CD4-positive, alpha-beta T cell treated with Interferon gamma for 1 hour (primary cell): ENCODE measurements around the gene TRIP10.
A peak's percentile ranks its signal among the peaks of the same experiment; 100 is the strongest.

Experiments
- DNase-seq: peaks from one replicate; pipeline ENCODE4 v3.0.0-alpha.2; 2020

The TRIP10 gene

GRCh38 chr19:6712692-6713670 lies 26.5 kb upstream of the TRIP10 start:
- DNase-seq: no peak

GRCh38 chr19:6713773-6714692 lies 25.4 kb upstream of the TRIP10 start:
- no peak for DNase-seq

DNA sequence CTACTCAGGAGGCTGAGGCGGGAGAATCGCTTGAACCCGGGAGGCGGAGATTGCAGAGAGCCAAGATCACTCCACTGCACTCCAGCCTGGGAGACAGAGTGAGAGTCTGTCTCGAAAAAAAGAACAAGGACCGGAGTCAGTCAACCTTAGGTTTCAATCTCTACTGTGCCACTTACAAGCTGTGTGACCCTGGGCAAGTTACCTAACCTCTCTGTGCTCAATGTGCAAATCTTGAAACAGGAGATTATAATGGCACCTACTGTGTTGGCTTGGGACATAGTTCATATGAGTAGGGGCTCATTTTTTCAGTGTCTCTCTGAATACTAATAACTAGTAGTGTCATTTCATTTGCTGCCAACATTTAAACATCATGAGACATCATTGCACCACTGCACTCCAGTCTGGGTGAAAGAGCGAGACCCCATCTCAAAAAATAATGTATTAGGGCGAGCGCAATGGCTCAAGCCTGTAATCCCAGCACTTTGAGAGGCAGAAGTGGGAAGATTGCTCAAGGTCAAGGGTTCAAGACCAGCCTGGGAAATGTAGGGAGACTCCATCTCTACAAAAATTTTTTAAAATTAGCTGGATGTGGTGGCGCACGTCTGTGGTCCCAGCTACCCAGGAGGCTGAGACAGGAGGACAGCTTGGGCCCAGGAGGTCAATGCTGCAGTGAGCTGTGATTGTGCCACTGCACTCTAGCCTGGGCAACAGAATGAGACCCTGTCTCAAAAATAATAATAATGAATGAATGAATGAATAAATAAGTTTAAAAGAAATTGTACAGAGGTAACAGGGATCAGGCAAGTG lies 24.5 kb upstream of the TRIP10 start:
- no peak for DNase-seq

DNA sequence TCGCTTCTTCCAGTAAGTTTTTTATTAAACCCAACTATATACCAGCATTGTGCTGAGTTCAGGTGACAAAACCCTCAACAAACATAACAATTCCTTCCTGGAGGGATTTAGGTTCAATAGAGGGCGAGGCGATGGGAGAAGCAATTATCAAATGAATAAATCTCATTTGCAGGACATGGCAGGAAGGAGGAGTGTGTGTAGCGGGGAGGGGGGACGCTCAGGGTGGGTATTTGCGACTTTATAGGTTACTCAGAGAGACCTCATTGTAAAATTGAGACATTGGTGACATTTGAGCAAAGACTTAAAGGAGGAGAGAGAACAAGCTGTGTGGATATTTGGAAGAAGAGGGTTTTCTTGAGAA lies 22.9 kb upstream of the TRIP10 start:
- no peak for DNase-seq

GRCh38 chr19:6717036-6717435 lies 22.4 kb upstream of the TRIP10 start:
- DNase-seq: no peak

DNA sequence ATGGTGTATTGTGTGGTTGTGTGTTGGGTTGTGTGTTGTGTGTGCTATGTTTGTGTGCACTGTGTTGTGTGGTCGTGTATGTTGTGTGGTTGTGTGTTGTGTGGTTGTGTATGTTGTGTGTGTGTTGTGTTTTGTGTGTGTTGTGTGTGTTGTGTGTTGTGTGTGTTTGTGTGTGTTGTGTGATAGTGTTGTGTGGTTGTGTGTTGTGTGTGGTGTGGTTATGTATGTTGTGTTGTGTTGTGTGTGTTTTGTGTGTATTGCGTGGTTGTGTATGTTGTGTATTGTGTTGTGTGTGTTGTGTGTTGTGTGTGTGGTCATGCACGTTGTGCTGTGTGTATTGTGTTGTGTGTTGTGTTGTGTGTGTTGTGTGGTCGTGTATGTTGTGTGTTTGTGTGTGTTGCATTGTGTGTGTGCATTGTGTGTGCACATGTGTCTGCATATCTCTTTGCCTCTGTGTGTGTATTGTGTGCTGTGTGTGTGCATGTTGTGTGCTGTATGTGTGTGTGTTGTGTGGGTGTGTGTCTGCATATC lies 22.0 kb upstream of the TRIP10 start:
- no peak for DNase-seq

- no peak for DNase-seq
Measured at GRCh38 chr19:6718111-6718740, 21.3 kb upstream of the TRIP10 start.

GRCh38 chr19:6718741-6719539 lies 20.5 kb upstream of the TRIP10 start:
- no peak for DNase-seq

DNA sequence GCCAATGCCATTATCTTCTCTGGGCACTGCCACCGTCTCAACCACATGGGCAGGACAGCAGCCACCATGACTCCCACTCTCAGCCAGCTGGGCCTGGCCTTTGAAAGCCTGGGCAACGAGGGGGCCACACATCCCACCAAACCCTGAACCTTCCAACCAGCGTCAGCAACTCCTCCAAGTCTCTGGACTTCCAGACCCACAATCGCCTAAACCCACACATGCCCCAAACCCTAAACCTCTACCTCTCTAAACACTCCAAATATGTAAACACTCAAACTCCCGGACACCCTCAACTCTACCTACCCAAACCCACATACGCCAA lies 20.0 kb upstream of the TRIP10 start:
- no peak for DNase-seq

- no peak for DNase-seq
Measured at GRCh38 chr19:6719992-6720368, 19.5 kb upstream of the TRIP10 start.

DNA sequence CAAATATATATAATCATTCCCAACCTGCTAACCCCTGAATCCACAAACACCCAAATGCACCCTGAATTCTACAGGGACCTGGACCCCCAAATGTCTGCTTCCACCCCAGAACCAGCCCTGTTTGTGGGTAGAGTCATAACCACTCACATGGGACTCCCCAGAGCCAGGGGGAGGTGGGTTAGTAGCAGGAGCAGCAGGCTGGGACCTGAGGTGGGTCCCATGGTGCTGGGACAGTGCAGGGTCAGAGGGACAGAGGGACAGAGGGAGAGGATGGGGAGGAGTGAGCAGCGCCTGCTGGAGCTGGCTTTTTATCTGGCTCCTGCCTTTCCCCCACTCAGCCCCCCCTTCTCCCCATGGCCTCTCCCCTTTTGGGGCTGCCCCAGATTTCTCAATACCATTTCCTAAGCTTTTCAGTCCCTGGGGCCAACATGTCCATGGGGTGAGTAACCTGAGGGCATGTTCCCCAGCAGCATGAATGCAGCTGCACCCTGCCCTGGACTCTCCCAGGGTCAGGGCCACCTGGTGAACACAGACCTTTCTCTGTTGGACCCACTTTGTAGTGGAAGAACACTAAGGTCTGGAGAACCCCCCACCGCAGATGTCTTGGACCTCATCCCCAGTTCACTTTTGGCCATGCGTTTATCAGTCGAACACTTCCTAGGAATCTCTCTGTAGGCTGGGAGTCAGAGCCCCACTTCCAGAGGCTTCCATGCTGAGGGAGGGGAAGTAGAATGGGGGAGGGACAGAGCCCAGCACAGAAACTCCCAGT lies 18.9 kb upstream of the TRIP10 start, which contains the start of gene C3:
Gene C3, minus strand, starts transcription at position 282 of the 769 bp plus-strand sequence. Its CDS starts 61 bp downstream, at position 221.
- peak; percentile 56 for DNase-seq

GRCh38 chr19:6721138-6721474 lies 18.4 kb upstream of the TRIP10 start:
- no peak for DNase-seq

DNA sequence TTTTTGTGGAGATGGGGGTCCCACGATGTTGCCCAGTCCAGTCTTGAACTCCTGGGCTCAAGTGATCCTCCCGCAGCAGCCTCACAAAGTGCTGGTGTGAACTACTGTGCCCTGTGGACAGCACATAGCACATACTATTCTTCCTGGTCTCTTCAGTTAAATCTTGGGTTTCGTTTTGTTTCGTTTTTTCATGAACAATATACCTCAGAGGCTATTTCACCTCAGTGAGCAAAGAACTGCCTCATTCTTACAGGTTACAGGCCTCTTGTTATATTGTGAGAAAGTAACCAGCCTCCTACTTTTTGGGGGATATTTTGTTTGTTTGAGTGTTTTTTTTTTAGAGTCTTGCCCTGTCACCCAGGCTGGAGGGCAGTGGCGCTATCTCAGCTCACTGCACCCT lies 17.7 kb upstream of the TRIP10 start:
- DNase-seq: no peak

DNA sequence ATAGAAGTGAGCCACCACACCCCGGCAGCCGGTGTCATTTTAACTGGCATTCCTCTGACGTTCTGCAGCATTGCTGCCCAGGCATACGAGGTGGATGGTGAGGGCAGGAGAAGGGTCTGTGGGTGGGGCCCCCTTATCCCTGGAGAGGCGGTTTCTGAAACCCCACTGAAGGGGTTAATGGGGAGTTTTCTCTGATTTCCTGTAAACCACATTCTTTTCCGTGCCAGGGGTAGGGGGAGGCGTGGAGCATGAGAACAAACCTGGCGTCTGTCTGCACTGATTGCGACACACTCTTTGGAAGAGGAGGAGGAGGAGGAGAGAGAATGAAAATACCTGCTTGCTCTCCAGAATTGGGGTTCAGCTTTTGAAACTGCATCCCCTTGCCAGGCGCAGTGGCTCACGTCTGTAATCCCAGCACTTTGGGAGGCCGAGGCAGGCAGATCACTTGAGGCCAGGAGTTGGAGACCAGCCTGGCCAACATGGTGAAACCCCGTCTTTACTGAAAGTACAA lies 16.3 kb upstream of the TRIP10 start:
- DNase-seq: no peak

GRCh38 chr19:6723738-6724137 lies 15.7 kb upstream of the TRIP10 start:
- no peak for DNase-seq

- DNase-seq: no peak
Measured at GRCh38 chr19:6724631-6725492, 14.6 kb upstream of the TRIP10 start.

- DNase-seq: no peak
Measured at GRCh38 chr19:6725513-6726231, 13.8 kb upstream of the TRIP10 start.

DNA sequence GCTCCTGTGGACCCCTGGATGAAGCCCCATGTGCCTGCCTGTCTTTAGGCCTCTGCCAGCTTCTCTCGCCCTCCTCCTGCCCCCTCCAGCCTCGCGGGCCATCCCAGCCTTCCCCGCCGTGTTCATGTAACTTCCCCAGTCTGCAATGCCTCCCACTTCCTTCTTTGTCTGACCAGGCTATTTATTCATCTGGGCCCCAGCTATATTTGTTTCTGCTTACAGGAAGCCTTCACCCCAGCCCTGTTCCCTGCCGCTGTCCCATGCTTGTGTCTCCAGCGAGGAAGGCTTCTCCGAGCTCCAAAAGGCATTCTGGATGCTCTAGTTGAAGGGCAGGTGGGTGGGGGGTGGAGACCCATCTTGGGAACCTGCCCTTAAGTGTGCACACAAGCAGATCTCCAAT lies 11.1 kb upstream of the TRIP10 start:
- DNase-seq: peak; percentile 36
